Breast epithelium (tissue), 3 donors: ENCODE data around the gene OTOF.

Experiments
- POLR2A ChIP-seq: fragments of 450-650 bp; IDR thresholded peaks from one replicate; pipeline ENCODE4 v1.6.1; 2016; ENCODE audit warnings: antibody characterized with exemption, mild to moderate bottlenecking, moderate library complexity
- POLR2AphosphoS5 ChIP-seq, 3 donors: sonication (generic); formaldehyde crosslinking; IDR thresholded peaks; one replicate each; pipeline ENCODE4 v1.6.1; 2017; ENCODE audit warnings: antibody characterized with exemption in 3 of 3
- TF ChIP-seq, protein P1 (sequence below), 3 donors: fragments of 450-650 bp; IDR thresholded peaks; one replicate each; pipeline ENCODE4 v1.5.1; 2016 to 2017; ENCODE audit warnings: antibody characterized with exemption in 3 of 3, mild to moderate bottlenecking in 3 of 3, moderate library complexity in 3 of 3

- TF ChIP-seq POLR2A = no peak
- TF ChIP-seq, protein P1, sequence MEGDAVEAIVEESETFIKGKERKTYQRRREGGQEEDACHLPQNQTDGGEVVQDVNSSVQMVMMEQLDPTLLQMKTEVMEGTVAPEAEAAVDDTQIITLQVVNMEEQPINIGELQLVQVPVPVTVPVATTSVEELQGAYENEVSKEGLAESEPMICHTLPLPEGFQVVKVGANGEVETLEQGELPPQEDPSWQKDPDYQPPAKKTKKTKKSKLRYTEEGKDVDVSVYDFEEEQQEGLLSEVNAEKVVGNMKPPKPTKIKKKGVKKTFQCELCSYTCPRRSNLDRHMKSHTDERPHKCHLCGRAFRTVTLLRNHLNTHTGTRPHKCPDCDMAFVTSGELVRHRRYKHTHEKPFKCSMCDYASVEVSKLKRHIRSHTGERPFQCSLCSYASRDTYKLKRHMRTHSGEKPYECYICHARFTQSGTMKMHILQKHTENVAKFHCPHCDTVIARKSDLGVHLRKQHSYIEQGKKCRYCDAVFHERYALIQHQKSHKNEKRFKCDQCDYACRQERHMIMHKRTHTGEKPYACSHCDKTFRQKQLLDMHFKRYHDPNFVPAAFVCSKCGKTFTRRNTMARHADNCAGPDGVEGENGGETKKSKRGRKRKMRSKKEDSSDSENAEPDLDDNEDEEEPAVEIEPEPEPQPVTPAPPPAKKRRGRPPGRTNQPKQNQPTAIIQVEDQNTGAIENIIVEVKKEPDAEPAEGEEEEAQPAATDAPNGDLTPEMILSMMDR (IDR thresholded peaks at IDR 0.05) = no peak
- no peak for TF ChIP-seq POLR2AphosphoS5 (IDR thresholded peaks at IDR 0.05)
Measured at GRCh38 chr2:26432363-26432762, 45.6 kb downstream of the OTOF start.
